Measurements from ENCODE around the gene ELAC1.
"Not testable (repeated sequence)": the region's sequence is repeated elsewhere in the genome, so short reads cannot be mapped to it uniquely, and the experiment has no call there.

The ELAC1 gene

DNA sequence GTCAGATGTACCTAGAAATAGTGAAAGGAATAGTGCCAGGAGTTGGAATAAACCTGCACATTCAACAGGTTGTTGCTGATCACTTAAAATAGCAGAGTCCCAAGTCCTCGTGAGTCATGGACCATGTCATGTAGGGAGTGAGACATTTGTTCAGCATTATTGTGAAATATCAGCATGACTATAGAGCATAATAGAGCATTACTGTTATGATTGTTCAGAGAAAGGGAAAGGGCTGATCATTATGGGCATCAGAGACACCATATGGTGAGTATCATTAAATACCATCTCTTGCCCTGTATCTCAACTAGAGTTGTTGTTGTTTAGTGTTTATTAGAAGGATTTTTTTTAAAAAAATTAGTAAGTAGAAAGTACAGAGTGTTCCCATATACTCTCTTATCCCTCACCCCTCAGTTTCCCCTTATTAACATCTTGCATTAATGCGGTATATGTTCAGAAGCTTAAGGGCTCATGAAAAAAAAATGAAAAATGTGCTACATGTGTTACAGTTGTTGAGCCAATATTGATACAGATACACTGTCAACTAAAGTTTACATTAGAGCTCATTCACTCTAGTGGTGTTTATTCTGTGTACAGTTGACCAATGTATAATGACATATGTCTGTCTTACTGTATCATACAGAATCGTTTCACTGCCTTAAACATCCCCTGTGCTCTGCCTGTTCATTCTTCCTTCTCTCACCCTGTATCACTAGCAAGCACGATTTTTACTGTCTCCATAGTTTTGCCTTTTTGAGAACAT lies 5.7 kb downstream of the ELAC1 start:
- DNase-seq, result no peak

- DNase-seq, result no peak
Measured at GRCh38 chr18:50977037-50977760, 9.4 kb downstream of the ELAC1 start.

DNA sequence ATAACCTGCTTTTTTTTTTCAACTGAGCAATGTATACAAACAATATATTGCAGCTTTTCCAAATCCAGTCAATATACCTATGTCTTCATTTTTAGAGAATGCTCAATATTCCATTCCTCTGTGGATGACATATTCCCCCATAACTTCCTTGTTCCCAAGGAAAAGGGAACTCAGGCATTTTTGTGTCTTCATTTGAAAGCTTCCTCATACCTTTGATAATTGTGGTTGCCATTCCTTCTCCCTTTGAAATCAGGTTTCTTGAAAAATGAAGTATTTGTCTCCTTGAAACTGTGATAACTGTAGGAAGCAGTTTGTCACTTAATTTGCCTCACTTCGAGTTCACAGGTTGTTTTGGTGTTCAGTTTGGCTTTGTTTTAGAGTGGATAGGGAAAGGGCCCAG lies 13.5 kb downstream of the ELAC1 start:
- no peak for DNase-seq

DNA sequence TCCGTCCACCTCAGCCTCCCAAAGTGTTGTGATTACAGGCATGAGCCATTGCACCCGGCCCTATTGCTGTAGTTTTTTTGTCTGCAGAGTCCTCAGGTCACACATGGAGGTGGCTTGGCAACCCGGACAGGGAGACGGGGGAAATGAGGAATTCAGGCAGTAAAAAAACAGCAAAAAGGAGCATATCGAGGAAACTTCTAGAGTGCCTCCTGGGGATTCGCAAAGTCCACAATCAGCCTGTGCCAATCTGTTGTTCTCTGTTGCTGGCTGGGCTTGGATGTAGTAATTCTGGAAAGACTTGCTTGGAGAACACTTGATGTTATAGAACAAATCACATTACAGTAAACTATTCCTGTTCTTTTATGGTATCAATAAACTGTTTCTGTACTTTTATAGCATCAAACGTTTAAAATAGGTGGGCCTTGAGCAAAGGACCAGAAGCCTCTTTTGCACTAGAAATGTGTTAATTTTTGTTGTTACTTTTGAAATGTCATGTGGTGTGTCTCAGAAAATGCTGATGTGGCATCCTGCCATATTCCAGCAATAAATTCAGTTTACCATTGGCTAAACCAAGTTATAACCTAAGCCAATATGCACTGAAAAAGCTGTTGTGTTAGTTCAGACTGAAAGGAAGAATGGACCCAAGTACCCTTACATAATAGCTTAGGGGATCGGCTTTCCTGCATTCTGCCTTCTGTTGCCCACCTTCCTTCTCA lies 14.4 kb downstream of the ELAC1 start:
- DNase-seq, result no peak

DNA sequence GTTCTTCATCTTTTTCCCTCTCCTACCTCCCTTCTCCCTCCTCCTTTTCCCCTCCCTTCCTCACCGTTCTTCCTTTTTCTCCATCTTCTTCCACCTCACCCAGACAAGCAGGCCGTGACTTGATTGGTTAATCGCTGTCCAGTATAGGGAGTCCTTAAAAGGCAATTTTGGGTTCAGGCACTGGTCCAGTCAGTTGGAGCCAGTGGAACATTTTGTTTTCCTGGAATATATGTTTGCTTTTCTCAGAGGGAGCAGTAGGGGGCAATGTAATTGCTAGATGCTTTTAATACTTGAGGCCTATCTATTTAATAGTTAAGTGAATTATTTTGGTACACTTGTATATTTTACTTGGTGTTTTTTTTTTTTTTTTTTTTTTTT lies 15.0 kb downstream of the ELAC1 start:
- DNase-seq, result no peak

DNA sequence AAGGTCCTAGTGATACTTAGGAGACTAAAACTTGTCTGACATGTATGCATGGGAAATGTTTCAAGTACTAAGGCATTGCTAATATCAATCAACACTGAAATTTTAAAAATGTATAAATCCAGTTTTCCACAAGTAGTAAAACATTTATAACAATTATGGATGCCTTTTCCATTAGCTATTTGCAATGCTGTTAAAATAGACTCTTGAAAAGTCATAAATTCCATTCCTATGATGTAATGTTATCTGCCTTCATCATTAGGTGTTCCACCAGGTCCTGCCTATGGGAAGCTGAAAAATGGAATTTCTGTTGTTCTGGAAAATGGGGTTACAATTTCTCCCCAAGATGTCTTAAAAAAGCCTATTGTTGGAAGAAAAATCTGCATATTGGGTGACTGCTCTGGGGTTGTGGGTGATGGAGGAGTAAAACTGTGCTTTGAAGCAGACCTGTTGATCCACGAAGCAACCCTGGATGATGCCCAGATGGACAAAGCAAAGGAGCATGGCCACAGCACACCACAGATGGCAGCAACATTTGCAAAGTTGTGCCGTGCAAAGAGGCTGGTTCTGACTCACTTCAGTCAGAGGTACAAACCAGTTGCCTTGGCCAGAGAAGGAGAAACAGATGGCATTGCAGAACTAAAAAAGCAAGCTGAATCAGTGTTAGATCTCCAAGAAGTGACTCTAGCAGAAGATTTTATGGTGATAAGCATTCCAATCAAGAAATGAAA lies 18.7 kb downstream of the ELAC1 start:
- no peak for DNase-seq

GRCh38 chr18:50987261-50987660 lies 19.4 kb downstream of the ELAC1 start:
- no peak for DNase-seq

GRCh38 chr18:50989711-50990110 lies 21.9 kb downstream of the ELAC1 start:
- DNase-seq, result no peak

DNA sequence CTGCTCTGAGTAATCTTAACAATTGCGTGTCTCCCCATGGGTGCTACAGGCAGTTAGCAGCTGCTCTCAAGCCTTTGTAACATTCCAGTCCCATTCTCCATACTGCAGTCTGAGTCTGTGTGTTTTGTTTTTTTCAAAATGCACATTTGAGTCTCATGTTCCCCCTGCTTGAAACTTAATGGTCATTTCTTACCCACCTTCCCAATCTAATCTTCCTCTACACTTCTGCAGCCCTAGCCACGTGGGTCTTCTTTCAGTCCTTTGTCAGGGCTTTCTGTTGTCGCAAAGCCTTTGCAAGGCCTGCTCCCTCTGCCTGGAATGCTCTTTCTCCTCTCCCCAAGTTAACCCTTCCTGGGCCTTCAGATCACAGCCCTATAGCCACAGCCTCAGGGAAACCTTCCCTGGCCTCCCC lies 24.5 kb downstream of the ELAC1 start:
- no peak for DNase-seq

- no peak for DNase-seq
Measured at GRCh38 chr18:50994031-50994430, 26.2 kb downstream of the ELAC1 start.

- DNase-seq, result not testable (repeated sequence)
Measured at GRCh38 chr18:51003174-51003573, 35.3 kb downstream of the ELAC1 start.

GRCh38 chr18:51006061-51006818 lies 38.4 kb downstream of the ELAC1 start:
- no peak for DNase-seq

DNA sequence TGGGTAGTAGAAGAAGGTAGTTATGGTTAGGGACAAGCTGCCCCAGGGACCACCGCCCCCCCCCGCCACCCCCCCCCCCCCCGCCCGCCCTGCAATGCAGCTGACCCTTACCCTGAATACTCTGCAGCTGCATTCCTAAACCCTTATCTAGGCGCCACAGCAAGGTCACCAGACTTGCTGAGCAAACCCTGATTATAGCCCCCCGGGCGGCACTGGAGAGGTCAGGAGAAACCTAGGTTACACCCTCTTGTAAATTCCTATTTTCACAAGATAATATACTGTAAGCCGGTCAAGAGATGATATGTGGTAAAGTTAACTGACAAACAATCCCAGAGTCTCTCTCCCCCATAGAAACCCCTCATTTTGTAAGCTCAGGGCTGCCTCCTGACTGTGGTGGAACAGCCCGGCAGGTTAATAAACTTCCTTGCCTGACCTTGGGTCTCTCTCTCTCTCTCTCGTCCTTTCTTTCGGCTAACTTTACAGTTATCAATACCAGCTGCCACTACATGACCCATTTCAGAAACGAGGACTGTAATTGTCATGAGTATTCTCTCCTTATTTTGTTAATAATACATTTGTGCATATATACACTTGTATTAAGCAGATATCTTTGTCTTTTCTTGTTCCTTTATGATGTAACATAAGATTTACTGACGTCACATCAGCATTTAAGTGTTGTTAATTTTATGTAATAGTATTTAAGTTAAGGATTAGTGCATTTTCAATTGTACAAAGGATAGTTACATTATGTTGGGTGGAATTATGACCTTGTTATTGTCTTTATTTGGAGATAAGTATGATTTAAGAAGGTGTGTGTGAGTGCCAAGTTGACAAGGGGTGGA lies 39.3 kb downstream of the ELAC1 start:
- no peak for DNase-seq

- DNase-seq, result no peak
Measured at GRCh38 chr18:51007790-51008139, 39.9 kb downstream of the ELAC1 start.

- no peak for DNase-seq
Measured at GRCh38 chr18:51009072-51009471, 41.2 kb downstream of the ELAC1 start.

DNA sequence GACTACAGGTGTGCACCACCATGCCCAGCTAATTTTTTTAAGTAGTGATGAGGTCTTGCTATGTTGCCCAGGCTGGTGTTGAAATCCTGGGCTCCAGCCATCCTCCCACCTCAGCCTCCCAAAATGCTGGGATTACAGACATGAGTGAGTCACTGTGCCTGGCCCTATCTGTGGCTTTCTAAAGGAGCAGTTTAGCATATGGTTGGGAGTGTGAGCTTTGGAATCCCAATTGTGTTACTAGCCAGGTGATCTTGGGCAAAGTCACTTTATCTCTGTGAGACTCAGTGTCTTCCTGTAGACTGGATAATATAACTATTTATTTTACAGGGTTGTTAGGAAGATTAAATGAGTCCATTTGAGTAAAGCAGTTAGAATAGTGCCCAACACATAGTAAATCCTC lies 42.4 kb downstream of the ELAC1 start:
- DNase-seq, result no peak

- DNase-seq, result no peak
Measured at GRCh38 chr18:51011709-51012108, 43.9 kb downstream of the ELAC1 start.

GRCh38 chr18:51012441-51012840 lies 44.6 kb downstream of the ELAC1 start:
- no peak for DNase-seq

DNA sequence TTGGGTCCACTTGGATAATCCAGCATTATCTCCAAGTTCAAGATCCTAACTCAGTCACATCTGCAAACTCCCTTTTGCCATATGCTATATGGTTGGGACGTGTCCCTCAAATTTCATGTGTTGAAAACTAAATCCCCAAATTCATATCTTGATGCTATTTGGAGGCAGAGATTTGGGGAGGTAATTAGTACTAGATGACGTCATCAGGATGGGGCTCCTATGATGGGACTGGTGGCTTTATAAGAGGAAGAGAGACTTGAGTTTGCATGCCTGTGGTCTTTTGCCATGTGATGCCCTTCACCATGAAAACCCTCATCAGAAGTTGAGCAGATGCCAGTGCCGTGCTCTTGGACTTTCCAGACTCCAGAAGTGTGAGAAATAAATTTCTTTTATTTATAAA lies 45.4 kb downstream of the ELAC1 start:
- no peak for DNase-seq

DNA sequence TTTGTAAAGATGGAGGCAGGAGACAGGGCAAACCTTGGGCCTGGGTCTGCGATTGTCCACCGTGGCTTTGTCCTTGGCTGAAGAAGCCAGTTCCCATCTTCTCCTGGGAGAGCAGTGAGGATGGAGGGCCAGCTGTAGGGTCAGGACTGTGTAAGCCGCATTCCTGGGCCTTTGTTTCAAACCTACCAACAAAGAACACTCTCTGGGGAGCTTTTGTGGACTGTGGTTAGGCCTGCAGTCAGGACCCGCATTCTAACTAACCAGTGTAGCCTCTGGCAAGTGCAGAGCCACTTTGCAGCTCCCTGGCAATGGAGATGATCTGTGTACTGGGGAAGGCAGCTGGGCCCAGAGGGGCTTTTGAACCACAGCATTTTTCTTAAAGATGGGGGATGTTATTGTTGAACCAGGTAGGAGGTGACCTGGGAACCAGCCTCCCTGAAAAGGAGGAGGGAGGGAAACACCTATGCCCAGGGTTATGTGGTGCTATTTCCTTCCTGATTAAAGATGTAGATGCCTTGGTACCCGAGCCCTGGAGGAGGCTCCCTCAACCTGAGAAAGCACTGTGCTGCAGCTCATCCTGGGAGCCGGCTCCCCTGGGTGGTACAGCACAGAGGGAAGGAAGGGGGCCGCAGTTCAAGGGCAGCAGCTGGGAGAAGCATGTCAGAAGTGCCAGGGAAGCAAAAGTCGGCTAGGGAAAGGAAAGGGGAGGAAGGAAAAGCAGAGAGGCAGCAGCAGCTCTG lies 49.5 kb downstream of the ELAC1 start:
- DNase-seq, result no peak

- no peak for DNase-seq
Measured at GRCh38 chr18:51020536-51020935, 52.7 kb downstream of the ELAC1 start.

All from RPMI8226 (cell line).